Panc1 (cell line): ENCODE measurements around the gene NPHP4. TPM values are rescaled to one million over a fixed set of nuclear protein-coding genes. Genes with fewer than 3 reads are reported as not detected.

Experiments used
- ATAC-seq: fragments of 200-7000 bp; cut with Tn5 transposase; 2 replicates; pipeline ENCODE4 v1.9.1; 2020; ENCODE audit warnings: mild to moderate bottlenecking, moderate library complexity
- BruUV-seq: library from RNA; stranded (reverse); fragments of 400-500 nt; replicated peaks from 2 replicates; lab custom pipeline; 2021; lab: Mats Ljungman, UMichigan
- CTCF ChIA-PET: fragments of 300-600 bp; sonication (Branson Sonifier 250); formaldehyde crosslinking; loops from one replicate; lab custom pipeline; 2022; ENCODE audit warnings: antibody characterized with exemption; lab: Charles Lee
- POLR2A ChIA-PET: fragments of 300-600 bp; sonication (Branson Sonifier 250); formaldehyde crosslinking; loops from one replicate; lab custom pipeline; 2022; ENCODE audit warnings: antibody characterized with exemption; lab: Charles Lee
- DNase-seq: peaks from one replicate; pipeline ENCODE4 v3.0.0-alpha.2; 2010; ENCODE audit warnings: low read depth, low spot score
- H3K27ac ChIP-seq: 2 replicates; pipeline ENCODE4 v1.5.1; 2011; ENCODE audit warnings: mild to moderate bottlenecking, low read length, inconsistent platforms
- H3K27me3 ChIP-seq: fragments of 200-500 bp; sonication (Bioruptor generic); 2 replicates; pipeline ENCODE4 v1.6.0; 2014; ENCODE audit warnings: low read length, inconsistent platforms; ENCODE audit not compliant: control insufficient read depth, insufficient read depth
- H3K36me3 ChIP-seq: fragments of 200-500 bp; sonication (Bioruptor generic); 2 replicates; pipeline ENCODE4 v1.5.1; 2014; ENCODE audit warnings: inconsistent platforms, mild to moderate bottlenecking, low read length, moderate library complexity; ENCODE audit not compliant: control insufficient read depth, insufficient read depth
- H3K4me1 ChIP-seq: 2 replicates; pipeline ENCODE4 v1.5.1; 2011; ENCODE audit warnings: inconsistent platforms, mild to moderate bottlenecking, low read length, moderate library complexity; ENCODE audit not compliant: control insufficient read depth, insufficient read depth
- H3K4me3 ChIP-seq, 2 experiments: 2 replicates each; pipeline ENCODE4 v1.5.1; 2011 to 2012; ENCODE audit warnings: low read depth in 2 of 2, low read length in 2 of 2, mild to moderate bottlenecking in 2 of 2, inconsistent platforms in 1 of 2, moderate library complexity in 1 of 2
- H3K9me3 ChIP-seq: fragments of 200-500 bp; sonication (Bioruptor generic); 2 replicates; pipeline ENCODE4 v1.5.1; 2014; ENCODE audit warnings: low read depth, mild to moderate bottlenecking, inconsistent platforms, low read length, moderate library complexity; ENCODE audit not compliant: control insufficient read depth, insufficient read depth
- CTCF ChIP-seq: fragments of 450-650 bp; IDR thresholded peaks from 2 replicates; pipeline ENCODE4 v1.5.1; 2017; ENCODE audit warnings: mild to moderate bottlenecking
- POLR2AphosphoS5 ChIP-seq: IDR thresholded peaks from 2 replicates; pipeline ENCODE4 v1.6.1; 2012; ENCODE audit warnings: mild to moderate bottlenecking, low read depth, low read length, moderate library complexity
- REST ChIP-seq, 2 experiments: IDR thresholded peaks; 2 replicates each; pipeline ENCODE4 v1.6.1; 2011 to 2012; ENCODE audit warnings: low read depth in 2 of 2, control low read depth in 1 of 2, low read length in 1 of 2, mild to moderate bottlenecking in 1 of 2, moderate library complexity in 1 of 2; ENCODE audit not compliant: insufficient read depth in 1 of 2
- SIN3A ChIP-seq: IDR thresholded peaks from 2 replicates; pipeline ENCODE4 v1.6.1; 2012; ENCODE audit warnings: low read depth, mild to moderate bottlenecking, low read length, moderate library complexity, borderline replicate concordance; ENCODE audit not compliant: insufficient read depth
- TCF7L2 ChIP-seq: IDR thresholded peaks from 2 replicates; pipeline ENCODE4 v1.6.1; 2011; ENCODE audit warnings: mild to moderate bottlenecking, low read depth, low read length, inconsistent platforms
- in situ Hi-C: cut with HindIII; loops from 2 replicates; pipeline ENCODE4 v1.10.0; 2016; ENCODE audit warnings: low sequenced_read_pairs, low pct_unique_long_range_greater_than_20kb
- intact Hi-C: fragments of 100-400 bp; cut with micrococcal nuclease; formaldehyde crosslinking; loops from one replicate; pipeline ENCODE4 v1.10.0; 2022; ENCODE audit not compliant: unreplicated experiment
- total RNA-seq: library from RNA; stranded (reverse); gene quantifications from one replicate; pipeline ENCODE4 v1.2.1, GENCODE V29; 2021; ENCODE audit not compliant: unreplicated experiment

NPHP4 gene
- total RNA-seq, 1 experiment from 2014 or later = 20.1 TPM

GRCh38 chr1:5882367-5883128 is 109.7 kb downstream of the NPHP4 start:
- Histone ChIP-seq H3K9me3 (no peaks in the 10 kb centered on the region), H3K4me3 (no peak overlapping the region), H3K27ac (no peak overlapping the region), H3K36me3 (no peaks in the 10 kb centered on the region), H3K27me3 (no peaks in the 10 kb centered on the region), H3K4me1 (no peaks in the 10 kb centered on the region)
- POLR2A ChIA-PET = no interaction called here
- in situ Hi-C loops (no loop called here), intact Hi-C loops (no loop called here)
- no TSS peak for BruUV-seq
- CTCF ChIA-PET = no interaction called here
- no peak for ATAC-seq
- TF ChIP-seq REST (IDR thresholded peaks at IDR 0.05; ENCODE audit: insufficient read depth in 1 of 2, low read depth in 2 of 2, low read length in 1 of 2) (no peak), SIN3A (no peak), POLR2AphosphoS5 (no peak), CTCF (no peak)
- DNase-seq = no peak

GRCh38 chr1:5881526-5882222 is 110.6 kb downstream of the NPHP4 start:
- no peaks in the 10 kb centered on the region for H3K9me3 ChIP-seq

More at GRCh38 chr1:5881526-5882222, 110.6 kb downstream of the NPHP4 start:
- Histone ChIP-seq H3K36me3 (no peaks in the 10 kb centered on the region), H3K4me1 (no peaks in the 10 kb centered on the region), H3K27ac (no peak overlapping the region), H3K4me3 (no peak overlapping the region), H3K27me3 (no peaks in the 10 kb centered on the region)
- DNase-seq (no peak), ATAC-seq (no peak)
- TF ChIP-seq POLR2AphosphoS5 (no peak), CTCF (no peak), SIN3A (no peak), TCF7L2 (no peak), REST (IDR thresholded peaks at IDR 0.05; ENCODE audit: insufficient read depth in 1 of 2, low read depth in 2 of 2, low read length in 1 of 2) (no peak)
- in situ Hi-C loops = no loop called here
- no TSS peak for BruUV-seq
- CTCF ChIA-PET = interaction anchor here (0.6 kb wide), 1 partner anchor 1730 kb away, joined by 3 read pairs; no protein-coding TSS in a partner anchor
- POLR2A ChIA-PET = interaction anchor here (0.6 kb wide), 1 partner anchor 116 kb away, joined by 3 read pairs; no protein-coding TSS in a partner anchor
- intact Hi-C loops = no loop called here
